ENCODE data around the gene TMEM154. TPM values are rescaled to one million over a fixed set of nuclear protein-coding genes. Genes with fewer than 3 reads are reported as not detected.
"Not testable (repeated sequence)": the region's sequence is repeated elsewhere in the genome, so short reads cannot be mapped to it uniquely, and the experiment has no call there.

Gene TMEM154
- total RNA-seq, 1 donor from 2014 or later, result under 0.01 TPM

- FAIRE-seq (no peak), DNase-seq (ENCODE audit: low spot score in 2 of 2) (no peak)
Observed at GRCh38 chr4:152672206-152673092, 7.3 kb downstream of the TMEM154 start.

DNA sequence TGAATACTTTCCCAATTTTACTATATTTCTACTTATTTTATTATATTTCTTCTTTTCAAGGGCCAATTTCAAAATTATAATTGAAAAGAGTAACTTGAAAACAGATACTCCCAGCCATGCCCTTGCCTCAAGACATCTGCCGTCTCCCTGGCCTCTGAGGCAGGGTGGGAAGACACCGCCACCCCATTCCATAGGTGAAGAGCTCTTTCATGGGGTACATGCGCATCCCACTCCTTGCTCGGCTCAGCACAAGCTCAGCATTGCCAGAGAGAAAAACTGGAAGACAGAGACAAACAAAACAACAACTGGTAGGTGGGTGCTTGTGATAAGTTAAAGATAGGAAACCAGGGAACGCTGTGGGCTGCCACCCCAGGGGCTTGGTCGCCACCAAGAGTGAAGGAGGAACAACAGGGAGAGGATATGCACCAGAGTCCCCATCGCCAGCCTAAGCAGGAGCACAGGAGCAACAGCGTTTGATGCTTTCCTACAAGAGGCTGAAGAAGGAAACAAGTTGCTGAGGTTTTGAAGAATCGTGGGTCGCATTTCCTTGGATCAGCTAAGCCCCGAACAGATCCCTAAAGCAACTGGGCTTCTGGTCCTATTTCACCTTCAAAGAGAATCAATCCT is 11.3 kb downstream of the TMEM154 start:
- FAIRE-seq (no peak), DNase-seq (ENCODE audit: low spot score in 2 of 2) (no peak)

DNA sequence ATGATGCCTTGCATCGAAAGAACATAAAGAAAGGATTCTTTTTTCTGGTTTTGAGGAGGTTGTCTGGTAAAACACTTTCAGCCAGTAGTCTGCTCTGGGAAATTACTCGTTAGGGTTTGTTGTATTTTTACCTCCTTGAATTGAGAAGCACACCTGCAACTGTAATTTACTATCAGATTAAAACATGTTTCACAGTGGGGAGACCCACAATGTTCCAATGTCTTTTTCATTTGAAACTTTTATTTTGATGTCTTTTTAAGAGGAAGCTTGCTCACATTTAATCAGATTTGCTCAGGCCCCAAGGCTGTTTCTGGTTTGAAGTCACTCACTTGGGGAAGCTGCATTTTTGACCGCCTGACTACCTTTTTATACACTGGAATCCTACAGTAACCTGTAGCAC is 12.0 kb downstream of the TMEM154 start:
- FAIRE-seq, result no peak
- no peak for DNase-seq (ENCODE audit: low spot score in 2 of 2)

- FAIRE-seq, result no peak
- DNase-seq (ENCODE audit: low spot score in 2 of 2), result no peak
Observed at GRCh38 chr4:152666946-152667345, 12.9 kb downstream of the TMEM154 start.

DNA sequence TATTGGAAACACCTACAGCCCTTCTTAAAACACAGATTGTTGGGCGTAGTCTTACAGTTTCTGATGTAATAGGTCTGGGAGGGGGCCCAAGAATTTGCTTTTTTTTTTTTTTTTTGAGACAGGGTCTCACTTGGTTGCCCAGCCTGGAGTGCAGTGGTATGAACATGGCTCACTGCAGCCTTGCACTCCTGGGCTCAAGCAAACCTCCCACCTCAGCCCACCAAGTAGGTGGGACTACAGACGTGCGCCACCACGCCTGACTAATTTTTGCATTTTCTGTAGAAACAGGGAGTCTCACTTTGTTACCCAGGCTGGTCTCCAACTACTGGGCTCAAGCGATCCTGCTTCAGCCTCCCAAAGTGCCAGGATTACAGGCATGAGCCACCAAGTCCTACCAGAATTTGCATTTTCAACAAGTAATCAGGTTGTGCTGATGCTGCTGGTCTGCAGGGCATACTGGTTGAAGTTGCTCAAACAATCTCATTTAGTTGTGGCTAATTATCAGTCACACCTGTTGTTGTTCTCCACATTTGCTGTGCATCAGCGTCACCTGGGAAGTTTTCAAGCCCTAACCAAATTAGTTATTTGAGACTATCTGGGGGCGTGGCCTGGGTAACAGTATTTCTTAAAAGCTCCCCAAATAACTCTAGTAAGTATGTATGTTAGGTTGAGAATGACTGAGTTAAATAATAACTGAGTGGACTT is 14.0 kb downstream of the TMEM154 start:
- no peak for FAIRE-seq
- DNase-seq (ENCODE audit: low spot score in 2 of 2), result no peak

DNA sequence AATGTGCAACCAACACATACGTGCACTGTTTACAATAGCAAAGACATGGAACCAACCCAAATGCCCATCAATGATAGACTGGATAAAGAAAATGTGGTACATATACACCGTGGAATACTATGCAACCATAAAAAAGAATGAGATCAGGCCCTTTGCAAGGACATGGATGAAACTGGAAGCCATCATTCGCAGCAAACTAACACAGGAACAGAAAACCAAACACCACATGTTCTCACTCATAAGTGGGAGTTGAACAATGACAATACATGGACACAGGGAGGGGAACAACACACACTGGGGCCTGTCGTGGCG is 15.8 kb downstream of the TMEM154 start:
- FAIRE-seq; DNase-seq (ENCODE audit: low spot score in 2 of 2): not testable (repeated sequence)

DNA sequence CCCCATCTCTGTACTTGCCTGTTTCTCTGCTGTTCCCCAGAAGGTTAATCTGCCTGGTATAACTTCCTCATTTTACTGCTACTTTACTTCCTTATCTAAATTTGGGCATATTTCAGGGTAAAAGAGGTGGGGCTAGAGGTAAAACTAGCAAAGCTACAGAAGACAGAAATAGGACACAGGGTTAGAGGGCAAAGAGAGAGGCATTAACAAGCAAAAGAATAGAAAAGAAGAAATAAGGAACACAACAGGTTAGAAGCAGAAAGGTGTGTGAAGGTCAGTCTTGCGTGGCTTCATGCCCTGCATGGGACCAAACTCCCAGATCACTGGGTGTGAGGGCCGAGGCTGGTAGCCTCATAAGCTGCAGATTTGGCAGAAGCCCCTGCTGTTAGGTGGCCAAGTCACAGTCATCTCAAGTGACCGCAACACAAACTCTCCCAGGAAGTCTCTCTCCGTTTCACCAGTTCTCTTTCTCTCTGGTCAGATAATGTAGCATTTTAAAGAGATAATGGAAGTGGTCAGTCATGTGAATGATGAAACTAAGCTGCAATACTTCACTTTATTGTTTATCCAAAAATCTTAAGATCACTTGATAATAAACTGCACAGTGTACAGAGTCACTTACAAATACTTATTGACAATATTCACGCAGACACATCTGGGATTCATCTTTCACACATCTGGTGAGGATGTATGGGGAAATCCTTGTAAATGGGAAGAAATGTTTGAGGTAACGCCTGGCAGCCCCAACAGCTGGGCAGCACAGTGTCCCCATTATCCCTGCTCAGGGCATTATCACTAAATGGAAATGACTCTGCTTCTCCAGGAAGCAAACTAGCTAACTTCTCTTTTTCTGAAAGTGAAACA is 16.4 kb downstream of the TMEM154 start:
- FAIRE-seq, result no peak
- DNase-seq (ENCODE audit: low spot score in 2 of 2), result no peak

- DNase-seq (ENCODE audit: low spot score in 2 of 2) (no peak), FAIRE-seq (no peak)
Observed at GRCh38 chr4:152661649-152662048, 18.1 kb downstream of the TMEM154 start.

GRCh38 chr4:152660526-152660925 is 19.3 kb downstream of the TMEM154 start:
- FAIRE-seq (no peak), DNase-seq (ENCODE audit: low spot score in 2 of 2) (no peak)

- DNase-seq (ENCODE audit: low spot score in 2 of 2) (no peak), FAIRE-seq (no peak)
Observed at GRCh38 chr4:152659806-152660205, 20.0 kb downstream of the TMEM154 start.

- FAIRE-seq (no peak), DNase-seq (ENCODE audit: low spot score in 2 of 2) (no peak)
Observed at GRCh38 chr4:152657657-152658056, 22.1 kb downstream of the TMEM154 start.

DNA sequence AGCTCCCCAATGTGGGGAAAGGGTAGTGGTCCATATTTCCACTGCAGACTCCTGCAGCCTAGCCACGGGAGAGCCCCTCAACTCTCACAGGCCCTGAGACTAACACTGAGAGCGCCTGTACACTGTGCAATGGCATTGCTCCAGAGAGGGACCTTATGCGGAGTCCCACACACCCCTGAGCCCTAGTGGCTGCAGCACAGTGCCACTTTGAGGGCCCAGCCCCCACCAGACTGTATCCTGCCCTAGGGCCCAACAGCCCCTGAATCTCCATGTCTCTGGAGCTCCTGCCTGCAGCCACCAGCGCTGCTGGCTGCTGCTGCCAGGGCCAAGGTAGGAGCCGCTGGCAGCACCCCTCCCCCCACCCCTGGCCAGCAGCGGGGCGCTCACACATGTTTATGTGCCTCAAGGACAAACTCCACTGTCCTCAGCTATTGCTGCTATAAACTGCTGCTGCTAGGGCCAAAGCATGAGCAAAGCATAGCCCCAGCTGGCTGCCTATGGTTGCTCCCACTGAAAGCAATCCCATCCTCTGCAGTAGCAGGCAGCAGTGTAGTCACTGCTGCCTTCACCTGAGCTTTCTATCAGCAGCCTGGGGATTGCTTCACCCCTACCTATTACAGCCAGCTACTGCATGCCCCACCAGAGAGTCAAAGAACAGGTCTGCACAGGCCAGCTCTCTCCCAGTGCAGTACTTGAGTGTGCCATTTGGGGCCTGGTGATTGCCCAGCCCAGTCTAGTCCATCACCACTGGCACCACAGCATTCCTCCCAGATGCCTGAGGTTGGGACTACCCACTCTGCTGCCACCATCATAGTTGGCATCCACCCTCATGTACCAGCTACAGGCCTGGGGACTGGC is 24.3 kb downstream of the TMEM154 start:
- no peak for FAIRE-seq
- no peak for DNase-seq (ENCODE audit: low spot score in 2 of 2)

DNA sequence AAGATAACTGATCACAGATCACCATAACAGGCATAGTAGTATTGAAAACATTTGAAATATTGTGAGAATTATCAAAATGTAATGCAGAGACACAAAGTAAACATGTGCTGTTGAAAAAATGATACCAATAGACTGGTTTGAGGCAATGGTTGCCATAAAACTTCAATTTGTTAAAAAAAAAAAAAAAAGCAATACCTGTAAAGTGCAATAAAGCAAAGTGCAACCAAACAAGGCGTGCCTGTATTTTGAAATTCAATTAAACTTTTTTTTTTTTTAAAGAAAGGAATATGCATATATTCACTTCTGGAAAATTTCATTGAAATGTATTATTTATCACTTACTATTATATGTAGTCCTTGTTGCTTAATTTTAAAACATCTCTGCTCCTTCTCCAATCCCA is 27.7 kb downstream of the TMEM154 start:
- no peak for FAIRE-seq
- no peak for DNase-seq (ENCODE audit: low spot score in 2 of 2)

DNA sequence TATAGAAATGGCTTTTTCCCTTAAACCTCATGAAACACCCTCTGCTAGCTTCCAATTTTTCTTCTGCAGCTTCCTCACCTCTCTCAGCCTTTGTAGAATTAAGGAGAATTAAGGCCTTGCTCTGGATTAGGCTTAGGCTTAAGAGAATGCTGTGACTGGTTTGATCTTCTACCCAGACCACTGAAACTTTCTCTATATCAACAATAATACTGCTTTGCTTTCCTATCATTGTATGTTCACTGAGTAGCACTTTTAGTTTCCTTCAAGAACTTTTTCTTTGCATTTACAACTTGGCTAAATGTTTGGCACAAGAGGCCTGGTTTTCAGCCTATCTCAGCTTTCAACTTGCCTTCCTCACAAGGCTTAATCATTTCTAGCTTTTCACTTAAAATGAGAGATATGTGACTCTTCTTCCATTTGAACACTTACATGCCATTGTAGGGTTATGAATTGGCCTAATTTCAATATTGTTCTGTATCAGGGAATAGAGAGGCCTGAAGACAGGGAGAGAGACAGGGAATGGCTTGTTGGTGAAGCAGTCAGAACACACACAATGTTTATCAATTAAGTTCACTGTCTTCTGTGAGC is 28.2 kb downstream of the TMEM154 start:
- FAIRE-seq (no peak), DNase-seq (ENCODE audit: low spot score in 2 of 2) (no peak)

GRCh38 chr4:152646221-152646620 is 33.6 kb downstream of the TMEM154 start:
- FAIRE-seq, result no peak
- no peak for DNase-seq (ENCODE audit: low spot score in 2 of 2)

DNA sequence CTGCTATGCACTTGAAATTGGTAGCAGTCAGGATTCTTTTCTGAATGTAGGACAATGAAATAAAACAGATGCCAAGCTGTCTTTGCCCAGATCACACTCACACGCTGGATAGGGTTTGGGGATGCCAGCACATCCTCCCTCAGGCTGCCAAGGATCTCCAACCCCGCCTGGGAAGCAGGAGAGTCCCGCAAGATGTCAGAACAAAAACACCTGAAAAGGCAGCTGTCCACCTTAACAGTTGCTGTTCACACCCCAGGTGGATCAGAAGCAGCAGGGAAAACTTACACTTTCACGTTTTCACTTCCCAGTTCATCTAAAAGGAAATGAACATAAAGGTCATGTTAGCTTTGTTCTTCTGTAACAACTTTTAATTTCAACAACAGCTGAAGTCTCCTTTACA is 35.7 kb downstream of the TMEM154 start:
- no peak for FAIRE-seq
- no peak for DNase-seq (ENCODE audit: low spot score in 2 of 2)

DNA sequence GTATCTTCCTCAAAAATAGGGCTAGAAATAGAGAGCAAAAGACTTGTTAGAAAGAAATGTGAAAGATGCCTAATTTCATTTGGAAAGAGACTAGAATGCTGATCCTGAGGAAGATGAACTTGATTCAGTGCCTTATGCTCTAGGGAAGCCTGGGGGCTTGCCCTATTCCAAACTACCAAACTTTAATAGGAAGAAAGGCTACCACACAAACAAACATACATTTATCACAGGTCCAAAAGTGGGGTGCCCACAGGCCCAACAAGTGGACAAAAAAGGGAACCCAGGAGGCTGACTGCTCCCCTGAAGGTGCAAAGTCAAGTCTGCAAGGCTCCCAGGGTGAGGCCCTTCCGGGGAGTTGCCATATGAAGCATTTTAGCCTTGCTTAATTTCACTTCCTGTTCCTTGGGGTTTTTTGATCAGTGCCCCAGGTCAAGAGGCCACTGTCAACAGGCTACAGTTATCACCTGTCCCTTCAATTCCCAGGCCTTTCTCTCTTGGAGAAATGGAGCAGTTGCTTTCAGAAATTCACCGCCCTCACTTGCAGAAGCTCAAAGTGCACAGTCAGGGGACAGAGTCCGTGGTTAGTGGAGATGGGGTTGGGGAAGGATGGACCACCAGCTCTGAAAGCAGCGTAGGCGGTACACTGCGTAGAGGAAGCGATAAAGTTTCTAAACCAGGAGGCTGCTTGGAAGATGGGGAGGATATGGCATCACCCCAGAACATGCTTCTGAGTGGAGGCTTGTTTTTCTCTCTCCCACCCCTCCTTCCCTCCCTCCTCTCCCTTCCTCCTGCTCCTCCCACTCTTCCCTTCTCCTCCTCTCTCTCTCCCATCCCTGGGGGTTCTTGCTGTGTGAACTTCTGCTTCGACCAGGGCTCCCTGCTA is 36.4 kb downstream of the TMEM154 start:
- DNase-seq (ENCODE audit: low spot score in 2 of 2) (no peak), FAIRE-seq (no peak)

Measured in frontal cortex (tissue), 4 donors.